IMR-90 (cell line): ENCODE results near the gene CPN2. TPM values are rescaled to one million over a fixed set of nuclear protein-coding genes. Genes with fewer than 3 reads are reported as not detected.

Source experiments
- ATAC-seq: fragments of 200-7000 bp; cut with Tn5 transposase; 2 replicates; pipeline ENCODE4 v1.9.1; 2020; ENCODE audit warnings: low read depth, mild to moderate bottlenecking, moderate library complexity
- BruUV-seq: library from RNA; stranded (reverse); fragments of 400-500 nt; replicated peaks from 2 replicates; lab custom pipeline; 2021; lab: Mats Ljungman, UMichigan
- CTCF ChIA-PET: fragments of 300-600 bp; formaldehyde crosslinking; extraction: SDS; loops from one replicate; lab custom pipeline; 2021; ENCODE audit warnings: antibody characterized with exemption; lab: Yijun Ruan, JAX
- POLR2A ChIA-PET: fragments of 300-600 bp; sonication (Branson Sonifier 250); formaldehyde crosslinking; loops from one replicate; lab custom pipeline; 2022; ENCODE audit warnings: antibody characterized with exemption; ENCODE audit not compliant: unreplicated experiment; lab: Charles Lee
- DNase-seq: peaks from one replicate; pipeline ENCODE4 v3.0.0; 2013
- H2AFZ ChIP-seq: replicated peaks from 2 replicates; pipeline ENCODE3; 2013; ENCODE audit warnings: low read length, mild to moderate bottlenecking; ENCODE audit not compliant: poor library complexity
- H2AK5ac ChIP-seq: 2 replicates; pipeline ENCODE4 v1.6.1; 2013; ENCODE audit warnings: low read depth, low read length, inconsistent platforms
- H2AK9ac ChIP-seq: replicated peaks from 2 replicates; pipeline ENCODE3; 2013; ENCODE audit warnings: mild to moderate bottlenecking, low read depth, low read length, moderate library complexity; ENCODE audit not compliant: poor library complexity
- H2BK120ac ChIP-seq: 2 replicates; pipeline ENCODE4 v1.6.1; 2013; ENCODE audit warnings: low read depth, low read length, inconsistent platforms
- H2BK15ac ChIP-seq: 3 replicates; pipeline ENCODE4 v1.6.1; 2013; ENCODE audit warnings: low read depth, low read length, inconsistent platforms
- H2BK20ac ChIP-seq: 2 replicates; pipeline ENCODE4 v1.6.1; 2013; ENCODE audit warnings: low read depth, mild to moderate bottlenecking, inconsistent platforms, low read length, moderate library complexity
- H2BK5ac ChIP-seq: 2 replicates; pipeline ENCODE4 v1.6.1; 2013; ENCODE audit warnings: mild to moderate bottlenecking, low read depth, low read length, inconsistent platforms; ENCODE audit not compliant: poor library complexity, severe bottlenecking
- H3K14ac ChIP-seq: replicated peaks from 2 replicates; pipeline ENCODE4 v1.6.1; 2013; ENCODE audit warnings: low read depth, low read length, inconsistent platforms
- H3K18ac ChIP-seq: 2 replicates; pipeline ENCODE4 v1.6.1; 2013; ENCODE audit warnings: low read depth, low read length, control low read depth
- H3K23ac ChIP-seq: 2 replicates; pipeline ENCODE4 v1.6.1; 2013; ENCODE audit warnings: low read depth, low read length, inconsistent platforms
- H3K27ac ChIP-seq: 2 replicates; pipeline ENCODE4 v1.5.1; 2013; ENCODE audit warnings: mild to moderate bottlenecking, control low read depth, low read length; ENCODE audit not compliant: insufficient read depth
- H3K27me3 ChIP-seq: 2 replicates; pipeline ENCODE4 v1.6.1; 2013; ENCODE audit warnings: low read length; ENCODE audit not compliant: control insufficient read depth, insufficient read depth
- H3K36me3 ChIP-seq: 2 replicates; pipeline ENCODE4 v1.6.1; 2013; ENCODE audit warnings: low read length, mixed read lengths; ENCODE audit not compliant: control insufficient read depth, insufficient read depth
- H3K4ac ChIP-seq: 2 replicates; pipeline ENCODE4 v1.6.1; 2013; ENCODE audit warnings: low read depth, low read length, inconsistent platforms
- H3K4me1 ChIP-seq: 2 replicates; pipeline ENCODE4 v1.6.1; 2013; ENCODE audit warnings: low read length, mixed read lengths; ENCODE audit not compliant: control insufficient read depth, insufficient read depth
- H3K4me2 ChIP-seq: 2 replicates; pipeline ENCODE4 v1.6.1; 2013; ENCODE audit warnings: low read depth, mild to moderate bottlenecking, control low read depth, low read length, moderate library complexity
- H3K4me3 ChIP-seq: 2 replicates; pipeline ENCODE4 v1.5.1; 2013; ENCODE audit warnings: low read depth, mild to moderate bottlenecking, control low read depth, low read length, moderate library complexity; ENCODE audit not compliant: insufficient read depth
- H3K56ac ChIP-seq: 2 replicates; pipeline ENCODE4 v1.6.1; 2013; ENCODE audit warnings: low read length, inconsistent platforms; ENCODE audit not compliant: insufficient read depth; ENCODE audit errors: extremely low read depth
- H3K79me1 ChIP-seq, 2 experiments: 2 replicates each; pipeline ENCODE4 v1.6.1; 2013; ENCODE audit warnings: low read length in 2 of 2, inconsistent platforms in 1 of 2, low read depth in 1 of 2
- H3K9ac ChIP-seq: 2 replicates; pipeline ENCODE4 v1.6.1; 2013; ENCODE audit warnings: low read depth, low read length, control low read depth
- H3K9me1 ChIP-seq: 2 replicates; pipeline ENCODE4 v1.6.1; 2013; ENCODE audit warnings: low read length, inconsistent platforms; ENCODE audit not compliant: insufficient read depth
- H3K9me3 ChIP-seq: 2 replicates; pipeline ENCODE4 v1.6.1; 2013; ENCODE audit warnings: low read length; ENCODE audit not compliant: control insufficient read depth, insufficient read depth
- H4K20me1 ChIP-seq: 2 replicates; pipeline ENCODE4 v1.6.1; 2013; ENCODE audit warnings: low read length, inconsistent platforms; ENCODE audit not compliant: insufficient read depth
- H4K5ac ChIP-seq: 2 replicates; pipeline ENCODE4 v1.6.1; 2013; ENCODE audit warnings: mild to moderate bottlenecking, low read depth, low read length, control low read depth
- H4K8ac ChIP-seq, 2 experiments: 2 replicates each; pipeline ENCODE4 v1.6.1; 2013; ENCODE audit warnings: low read depth in 2 of 2, low read length in 2 of 2, control low read depth in 1 of 2, inconsistent platforms in 1 of 2
- H4K91ac ChIP-seq: 2 replicates; pipeline ENCODE4 v1.6.1; 2013; ENCODE audit warnings: low read depth, low read length, inconsistent platforms; ENCODE audit not compliant: insufficient read depth
- BHLHE40 ChIP-seq: fragments of 150-350 bp; IDR thresholded peaks from 2 replicates; pipeline ENCODE4 v1.6.1; 2016; ENCODE audit warnings: mild to moderate bottlenecking, low read depth, low read length
- CHD1 ChIP-seq: IDR thresholded peaks from 2 replicates; pipeline ENCODE4 v1.6.1; 2012; ENCODE audit warnings: low read depth, low read length, improper control_type of control experiment
- ELK1 ChIP-seq: fragments of 150-350 bp; IDR thresholded peaks from 2 replicates; pipeline ENCODE4 v1.6.1; 2016; ENCODE audit warnings: low read depth, mild to moderate bottlenecking, low read length, moderate library complexity, borderline replicate concordance
- MAFK ChIP-seq: IDR thresholded peaks from 2 replicates; pipeline ENCODE4 v1.6.1; 2012; ENCODE audit warnings: low read depth, low read length, improper control_type of control experiment
- MXI1 ChIP-seq: IDR thresholded peaks from 2 replicates; pipeline ENCODE4 v1.6.1; 2012; ENCODE audit warnings: low read depth, mild to moderate bottlenecking, low read length, moderate library complexity, borderline replicate concordance
- NFE2L2 ChIP-seq: fragments of 150-350 bp; IDR thresholded peaks from 2 replicates; pipeline ENCODE4 v1.6.1; 2016; ENCODE audit warnings: low read depth, mild to moderate bottlenecking, low read length
- POLR2A ChIP-seq: IDR thresholded peaks from 2 replicates; pipeline ENCODE4 v1.6.1; 2012; ENCODE audit warnings: mild to moderate bottlenecking, low read depth, low read length
- WGBS, 2 experiments: methylation state at CpG; one replicate each; pipeline versions ENCODE4 v1.1.5 to v1.1.7; 2013; ENCODE audit warnings: missing lambda C conversion rate in 2 of 2; ENCODE audit not compliant: insufficient read length in 1 of 2; ENCODE audit errors: extremely low coverage in 2 of 2; 5-methylcytosine and 5-hydroxymethylcytosine counted together
- dilution Hi-C: fragments of 300-500 bp; cut with HindIII; formaldehyde crosslinking; loops from one replicate; pipeline ENCODE4 v1.14.3; 2018; ENCODE audit warnings: low sequenced_read_pairs; ENCODE audit not compliant: unreplicated experiment
- in situ Hi-C: fragments of 300-500 bp; cut with MboI; formaldehyde crosslinking; loops from 3 replicates; pipeline ENCODE4 v1.14.3; 2019; ENCODE audit warnings: low sequenced_read_pairs, inconsistent platforms, mixed read lengths
- intact Hi-C: fragments of 100-400 bp; cut with micrococcal nuclease; formaldehyde crosslinking; loops from 2 replicates; pipeline ENCODE4 v1.10.0; 2022
- polyA plus RNA-seq, 3 experiments: library from polyadenylated mRNA; depleted of rRNA; stranded (reverse); fragments of >200 nt; gene quantifications; 2 replicates each; pipeline ENCODE4 v1.2.3, GENCODE V29; 2012; ENCODE audit warnings: low replicate concordance in 1 of 3
- total RNA-seq: library from RNA; depleted of rRNA; stranded (reverse); fragments of >200 nt; gene quantifications from 2 replicates; pipeline ENCODE4 v1.2.3, GENCODE V29; 2012
- TF ChIP-seq, protein P1 (sequence below): fragments of 150-350 bp; IDR thresholded peaks from 2 replicates; pipeline ENCODE4 v1.6.1; 2017; ENCODE audit warnings: mild to moderate bottlenecking, antibody characterized with exemption, low read length, low read depth

Gene CPN2
- total and polyA plus RNA-seq, 2 of the 4 experiments (the other 2 are of a cell fraction) = 0.07 TPM; not detected in 1

DNA sequence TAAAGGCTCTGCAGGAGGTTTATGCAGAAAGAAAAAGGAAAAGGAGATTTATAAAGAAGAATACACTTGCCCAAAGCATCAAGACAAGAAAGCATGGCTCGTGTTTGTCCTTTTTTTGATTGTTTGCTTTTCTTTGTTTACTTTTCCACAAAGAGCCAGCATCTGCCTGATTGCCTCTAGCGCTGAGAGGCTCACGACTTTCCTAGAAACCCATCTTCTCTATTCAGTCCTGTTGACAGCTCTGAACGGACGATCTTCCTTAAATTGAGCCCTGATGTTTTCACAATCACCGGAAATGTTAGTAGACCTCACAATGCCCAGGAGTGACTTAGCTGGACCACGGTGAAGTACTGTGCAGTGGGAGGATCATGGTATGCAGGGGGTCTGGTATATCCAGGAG lies 35.5 kb upstream of the CPN2 start:
- Histone ChIP-seq H4K20me1 (no peaks in the 10 kb centered on the region), H3K27ac (no peak overlapping the region), H4K91ac (no peak overlapping the region), H3K4ac (no peak overlapping the region), H3K79me1 (no peaks in the 10 kb centered on the region), H3K18ac (no peak overlapping the region), H2BK5ac (no peak overlapping the region), H2BK15ac (no peak overlapping the region), H3K4me2 (no peak overlapping the region), H4K5ac (no peak overlapping the region), H4K8ac (no peak overlapping the region), H3K27me3 (peaks cover 35% of the 10 kb centered on the region), H3K56ac (no peak overlapping the region), H3K4me3 (no peak overlapping the region), H2AK5ac (no peak overlapping the region), H2BK20ac (no peak overlapping the region), H3K14ac (no peak overlapping the region), H2AFZ (no peak overlapping the region), H3K4me1 (no peaks in the 10 kb centered on the region), H2BK120ac (no peak overlapping the region), H3K23ac (no peak overlapping the region), H2AK9ac (no peak overlapping the region), H3K9me3 (no peaks in the 10 kb centered on the region; the same call in none of the 2 replicates), H3K9ac (no peak overlapping the region), H3K9me1 (no peaks in the 10 kb centered on the region), H3K36me3 (no peaks in the 10 kb centered on the region)
- in situ Hi-C loops = no loop called here
- DNase-seq = no peak
- ChIA-PET CTCF (no interaction called here), POLR2A (no interaction called here)
- TF ChIP-seq ELK1 (no peak), POLR2A (no peak), NFE2L2 (no peak), BHLHE40 (no peak), MXI1 (no peak), CHD1 (no peak), MAFK (no peak)
- TF ChIP-seq, protein P1, sequence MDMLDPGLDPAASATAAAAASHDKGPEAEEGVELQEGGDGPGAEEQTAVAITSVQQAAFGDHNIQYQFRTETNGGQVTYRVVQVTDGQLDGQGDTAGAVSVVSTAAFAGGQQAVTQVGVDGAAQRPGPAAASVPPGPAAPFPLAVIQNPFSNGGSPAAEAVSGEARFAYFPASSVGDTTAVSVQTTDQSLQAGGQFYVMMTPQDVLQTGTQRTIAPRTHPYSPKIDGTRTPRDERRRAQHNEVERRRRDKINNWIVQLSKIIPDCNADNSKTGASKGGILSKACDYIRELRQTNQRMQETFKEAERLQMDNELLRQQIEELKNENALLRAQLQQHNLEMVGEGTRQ = no peak
- BruUV-seq = no TSS peak
- no peak for ATAC-seq
- intact Hi-C loops = no loop called here
- dilution Hi-C loops = no loop called here
- no CpG with 5 or more reads among the region's 7 CpGs for WGBS, 2 experiments
